ENCODE measurements around the gene CCDC92B. TPM values are rescaled to one million over a fixed set of nuclear protein-coding genes. Genes with fewer than 3 reads are reported as not detected.

CCDC92B gene
- total RNA-seq, 1 experiment from 2014 or later = 1.9 TPM

GRCh38 chr17:2684549-2684948, 64.9 kb downstream of the CCDC92B start:
- no peaks in the 10 kb centered on the region for H3K9me3 ChIP-seq (ENCODE audit: insufficient read depth, low read depth)
- H3K79me2 ChIP-seq (ENCODE audit: low read depth) = no peaks in the 10 kb centered on the region
- H3K4me2 ChIP-seq = no peak overlapping the region
- no peaks in the 10 kb centered on the region for H3K27me3 ChIP-seq (ENCODE audit: insufficient read depth, low read depth)
- no peak overlapping the region for H2AFZ ChIP-seq
- ChIA-PET POLR2A (ENCODE audit: unreplicated experiment) (no interaction called here), CTCF (no interaction called here)
- H3K27ac ChIP-seq = no peak overlapping the region
- no peaks in the 10 kb centered on the region for H3K4me1 ChIP-seq (replicated peaks; ENCODE audit: insufficient read depth)
- TF ChIP-seq EZH2 (IDR thresholded peaks at IDR 0.05; ENCODE audit: low read depth) = no peak
- TF ChIP-seq CTCF (conservative IDR thresholded peaks at IDR 0.05) = no peak
- peaks cover 32% of the 10 kb centered on the region for H4K20me1 ChIP-seq (ENCODE audit: insufficient read depth)
- DNase-seq = no peak
- H3F3A ChIP-seq (ENCODE audit: insufficient read depth, low read depth) = peaks cover 72% of the 10 kb centered on the region
- H3K36me3 ChIP-seq (ENCODE audit: low read depth) = peaks cover 34% of the 10 kb centered on the region
- no TSS peak for BruUV-seq (replicated peaks)
- no peak overlapping the region for H3K4me3 ChIP-seq
- no peaks in the 10 kb centered on the region for H3K9me2 ChIP-seq (ENCODE audit: insufficient read depth)
- intact Hi-C loops (cut with micrococcal nuclease; ENCODE audit: unreplicated experiment) = no loop called here

- no TSS peak for BruUV-seq (replicated peaks)
- ChIA-PET POLR2A (ENCODE audit: unreplicated experiment) (no interaction called here), CTCF (no interaction called here)
- Histone ChIP-seq H3K36me3 (ENCODE audit: low read depth) (peaks cover 35% of the 10 kb centered on the region), H3K9me3 (ENCODE audit: insufficient read depth, low read depth) (no peaks in the 10 kb centered on the region), H3K27me3 (ENCODE audit: insufficient read depth, low read depth) (no peaks in the 10 kb centered on the region), H3K9me2 (ENCODE audit: insufficient read depth) (no peaks in the 10 kb centered on the region), H3K79me2 (ENCODE audit: low read depth) (no peaks in the 10 kb centered on the region), H4K20me1 (ENCODE audit: insufficient read depth) (peaks cover 26% of the 10 kb centered on the region), H3F3A (ENCODE audit: insufficient read depth, low read depth) (peaks cover 66% of the 10 kb centered on the region), H3K4me3 (no peak overlapping the region), H3K27ac (no peak overlapping the region), H3K4me2 (no peak overlapping the region), H2AFZ (no peak overlapping the region), H3K4me1 (replicated peaks; ENCODE audit: insufficient read depth) (no peaks in the 10 kb centered on the region)
- DNase-seq = no peak
- TF ChIP-seq EZH2 (IDR thresholded peaks at IDR 0.05; ENCODE audit: low read depth) (no peak), CTCF (conservative IDR thresholded peaks at IDR 0.05) (no peak)
- intact Hi-C loops (cut with micrococcal nuclease; ENCODE audit: unreplicated experiment) = no loop called here
Measured at GRCh38 chr17:2683912-2684311, 65.5 kb downstream of the CCDC92B start.

GRCh38 chr17:2682176-2682938, 67.1 kb downstream of the CCDC92B start:
- Histone ChIP-seq H3K4me3 (no peak overlapping the region), H3K27me3 (ENCODE audit: insufficient read depth, low read depth) (no peaks in the 10 kb centered on the region), H3K36me3 (ENCODE audit: low read depth) (peaks cover 36% of the 10 kb centered on the region), H3F3A (ENCODE audit: insufficient read depth, low read depth) (peaks cover 51% of the 10 kb centered on the region; the same call in 1 of the 2 replicates), H4K20me1 (ENCODE audit: insufficient read depth) (peaks cover 24% of the 10 kb centered on the region), H2AFZ (no peak overlapping the region), H3K79me2 (ENCODE audit: low read depth) (no peaks in the 10 kb centered on the region), H3K4me1 (replicated peaks; ENCODE audit: insufficient read depth) (no peaks in the 10 kb centered on the region), H3K9me3 (ENCODE audit: insufficient read depth, low read depth) (no peaks in the 10 kb centered on the region), H3K9me2 (ENCODE audit: insufficient read depth) (no peaks in the 10 kb centered on the region), H3K4me2 (no peak overlapping the region), H3K27ac (no peak overlapping the region)
- TF ChIP-seq CTCF (conservative IDR thresholded peaks at IDR 0.05) (no peak), EZH2 (IDR thresholded peaks at IDR 0.05; ENCODE audit: low read depth) (no peak)
- BruUV-seq (replicated peaks) = no TSS peak
- intact Hi-C loops (cut with micrococcal nuclease; ENCODE audit: unreplicated experiment) = no loop called here
- POLR2A ChIA-PET (ENCODE audit: unreplicated experiment) = interaction anchor here (0.7 kb wide), 1 partner anchor 385 kb away, joined by 3 read pairs; no protein-coding TSS in a partner anchor
- no peak for DNase-seq
- CTCF ChIA-PET = no interaction called here
